ENCODE results near the gene CDH22.

Gene CDH22

DNA sequence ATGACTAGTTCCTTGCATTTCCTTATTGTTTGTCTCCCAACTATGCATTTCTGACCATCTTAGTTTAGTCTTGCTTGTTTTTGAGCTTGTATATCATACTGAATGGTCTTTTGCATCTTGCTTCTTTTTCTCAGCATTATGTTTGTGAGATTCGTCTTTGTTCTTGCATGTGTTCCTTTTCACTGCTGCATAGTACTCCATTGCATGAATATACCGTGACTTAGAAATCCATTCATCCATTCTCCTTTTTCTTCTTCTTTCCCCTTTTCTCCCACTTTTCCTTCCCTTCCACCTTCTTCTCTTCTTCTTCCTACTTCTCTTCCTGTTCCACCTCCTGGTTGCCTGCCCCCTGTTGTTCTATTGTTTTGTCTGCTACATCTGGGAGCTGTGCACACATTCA, 42.8 kb downstream of the CDH22 start:
- no peak for DNase-seq

- DNase-seq = peak; percentile 26 to 77
These were observed 43.7 kb downstream of the CDH22 start for GRCh38 chr20:46264391-46265266.

- peak; percentile 36 to 63 for DNase-seq
These were observed 46.6 kb downstream of the CDH22 start for GRCh38 chr20:46261456-46262253.

GRCh38 chr20:46260936-46261454, 47.3 kb downstream of the CDH22 start:
- DNase-seq = no peak

DNA sequence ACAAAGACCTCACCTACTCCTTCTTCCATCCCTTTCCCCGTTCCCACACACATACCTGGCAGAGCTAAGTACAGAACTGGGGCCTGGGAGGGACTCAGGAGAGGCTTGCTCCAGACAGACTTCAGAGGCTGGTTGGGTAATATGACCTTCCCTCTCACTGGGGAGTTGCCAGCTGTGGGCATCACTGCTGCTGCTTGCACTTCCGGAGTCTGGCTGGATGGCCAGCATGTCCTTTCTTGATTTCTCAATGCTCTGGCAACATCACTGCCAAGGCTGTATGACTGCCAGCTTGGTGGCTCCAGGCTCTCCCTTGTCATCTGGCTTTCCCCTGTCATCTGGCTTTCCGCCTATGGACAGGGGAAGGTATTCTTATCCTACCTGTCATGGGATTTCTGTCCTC, 47.8 kb downstream of the CDH22 start:
- DNase-seq = no peak

- no peak for DNase-seq
These were observed 48.9 kb downstream of the CDH22 start for GRCh38 chr20:46259260-46259859.

DNA sequence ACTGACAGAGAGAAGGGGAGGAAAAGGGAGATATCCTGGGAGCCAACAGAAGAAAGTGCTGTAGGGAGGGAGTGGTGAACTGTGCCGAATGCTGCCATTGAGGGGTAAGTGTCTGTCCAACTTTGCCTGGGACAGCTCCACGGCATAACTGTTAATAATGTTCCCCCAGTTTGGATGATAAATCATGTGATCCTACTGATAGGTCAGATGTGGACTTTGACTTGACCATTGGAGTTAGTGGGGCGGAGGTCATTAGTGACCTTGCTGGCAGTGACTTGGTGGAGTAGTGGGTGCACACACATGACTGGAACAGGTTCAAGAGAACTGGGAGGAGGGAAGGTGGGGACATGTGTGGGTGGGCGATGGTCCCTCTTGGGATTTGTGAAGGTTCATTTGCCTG, 50.4 kb downstream of the CDH22 start:
- DNase-seq = no peak

- DNase-seq = no peak
These were observed 52.0 kb downstream of the CDH22 start for GRCh38 chr20:46256293-46256692.

DNA sequence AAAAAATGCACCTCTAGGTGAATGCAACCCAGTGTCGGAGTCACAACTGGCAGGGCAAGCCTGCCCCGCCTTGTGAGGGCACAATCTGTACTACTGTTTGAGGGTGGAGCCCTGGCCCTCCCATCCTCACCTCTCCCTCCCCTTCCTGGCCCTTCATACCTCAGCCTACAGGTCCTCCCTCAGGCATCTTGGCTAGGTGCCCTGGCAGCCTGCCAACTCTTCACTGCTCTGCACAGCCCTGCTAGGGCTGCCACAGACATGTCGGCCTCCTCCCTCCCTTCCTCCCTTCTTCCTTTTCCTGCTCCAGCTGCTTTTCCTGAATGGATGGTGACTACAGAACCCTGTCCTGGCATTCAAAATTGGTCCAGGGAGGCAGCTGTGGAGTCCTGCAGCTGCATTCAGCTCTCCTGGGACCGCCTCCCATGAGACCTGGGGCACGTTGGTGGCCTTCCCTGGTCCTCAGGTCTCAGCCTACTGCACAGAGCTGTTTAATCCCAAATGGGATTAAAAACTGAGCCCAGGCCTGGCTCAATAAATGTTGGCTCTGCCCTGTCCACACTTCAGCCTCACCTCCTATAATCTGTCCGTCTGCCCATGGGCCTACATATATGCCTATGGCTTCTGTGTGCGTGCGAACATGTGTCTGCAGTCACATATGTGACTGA, 52.7 kb downstream of the CDH22 start:
- peak; percentile 62 to 89 for DNase-seq

- peak; percentile 66 to 86 for DNase-seq
These were observed 54.9 kb downstream of the CDH22 start for GRCh38 chr20:46253391-46253790.

DNA sequence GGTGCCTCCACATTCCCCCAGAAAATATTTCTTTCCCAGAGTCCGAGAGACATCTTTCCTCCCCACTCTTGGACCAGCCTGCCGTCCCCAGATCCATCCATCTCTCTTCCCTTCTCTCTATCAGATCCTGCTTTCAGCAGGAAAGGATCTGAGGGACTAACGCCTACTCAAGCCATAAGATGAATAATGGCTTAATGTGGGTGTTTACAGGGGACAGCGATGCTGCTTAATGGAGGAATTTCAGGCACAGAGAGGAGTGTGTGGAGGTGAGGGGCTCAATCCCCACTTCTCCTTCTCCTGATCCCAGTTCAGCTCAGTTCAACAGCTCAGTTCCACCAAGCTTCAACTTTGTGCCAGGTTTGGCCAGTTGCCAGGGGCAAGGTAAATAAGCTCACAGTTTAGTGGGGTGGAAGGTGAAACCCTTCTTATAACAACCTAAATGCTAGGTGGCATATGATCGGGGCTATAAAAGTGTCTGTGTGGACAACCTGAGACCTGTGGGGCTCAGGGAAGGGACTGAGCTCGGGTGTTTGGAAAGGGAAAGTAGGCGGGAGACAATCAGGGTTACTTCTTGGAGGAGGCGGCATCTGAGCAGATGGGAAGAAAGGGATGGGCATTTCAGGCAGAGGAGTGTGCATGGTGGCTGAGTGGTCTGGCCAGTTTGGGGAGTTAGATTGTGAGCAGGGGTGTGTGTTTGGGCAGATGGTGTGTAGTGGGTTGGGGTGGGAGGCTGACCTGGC, 55.8 kb downstream of the CDH22 start:
- DNase-seq = no peak

GRCh38 chr20:46251211-46251673, 57.1 kb downstream of the CDH22 start:
- DNase-seq = no peak

DNA sequence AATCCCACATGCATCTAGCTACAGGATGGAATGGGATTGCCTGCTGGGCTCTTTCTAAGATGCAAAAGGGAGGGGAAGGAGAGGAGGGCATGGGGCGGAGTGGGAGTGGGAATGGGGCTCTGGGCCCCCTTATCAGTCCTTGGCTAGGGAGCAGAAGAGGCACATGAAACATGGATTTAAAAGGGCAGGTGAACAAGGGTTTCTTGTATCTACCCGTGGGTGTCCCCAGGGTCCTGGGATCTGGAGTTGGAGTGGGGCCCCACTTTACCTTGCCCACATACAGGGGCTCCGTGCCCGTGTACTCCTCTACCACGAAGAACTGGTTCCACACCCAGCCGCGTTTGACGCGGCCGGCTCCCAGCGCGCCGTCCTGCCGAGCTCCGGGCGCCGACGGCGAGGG, 57.5 kb downstream of the CDH22 start:
- no peak for DNase-seq

DNA sequence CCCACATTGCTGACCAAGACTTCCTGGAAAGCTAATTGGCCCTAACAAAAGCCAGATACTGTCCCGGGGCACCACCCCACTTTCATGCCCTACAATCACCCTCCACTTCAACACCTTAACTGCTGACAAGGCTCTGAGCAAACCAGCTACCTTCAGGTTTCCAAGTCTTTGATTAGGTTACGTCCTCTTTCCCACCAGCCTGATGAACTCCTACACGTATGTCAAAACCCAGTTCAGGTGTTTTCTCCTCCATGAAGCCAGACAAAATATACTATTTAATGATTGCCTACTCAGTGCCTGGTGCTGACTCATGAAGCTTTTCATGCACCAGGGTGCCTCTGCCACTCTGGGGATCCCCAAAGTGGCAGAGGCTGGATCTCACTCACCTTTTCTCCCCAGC, 58.6 kb downstream of the CDH22 start:
- no peak for DNase-seq

GRCh38 chr20:46246559-46246958, 61.7 kb downstream of the CDH22 start:
- DNase-seq = no peak

DNA sequence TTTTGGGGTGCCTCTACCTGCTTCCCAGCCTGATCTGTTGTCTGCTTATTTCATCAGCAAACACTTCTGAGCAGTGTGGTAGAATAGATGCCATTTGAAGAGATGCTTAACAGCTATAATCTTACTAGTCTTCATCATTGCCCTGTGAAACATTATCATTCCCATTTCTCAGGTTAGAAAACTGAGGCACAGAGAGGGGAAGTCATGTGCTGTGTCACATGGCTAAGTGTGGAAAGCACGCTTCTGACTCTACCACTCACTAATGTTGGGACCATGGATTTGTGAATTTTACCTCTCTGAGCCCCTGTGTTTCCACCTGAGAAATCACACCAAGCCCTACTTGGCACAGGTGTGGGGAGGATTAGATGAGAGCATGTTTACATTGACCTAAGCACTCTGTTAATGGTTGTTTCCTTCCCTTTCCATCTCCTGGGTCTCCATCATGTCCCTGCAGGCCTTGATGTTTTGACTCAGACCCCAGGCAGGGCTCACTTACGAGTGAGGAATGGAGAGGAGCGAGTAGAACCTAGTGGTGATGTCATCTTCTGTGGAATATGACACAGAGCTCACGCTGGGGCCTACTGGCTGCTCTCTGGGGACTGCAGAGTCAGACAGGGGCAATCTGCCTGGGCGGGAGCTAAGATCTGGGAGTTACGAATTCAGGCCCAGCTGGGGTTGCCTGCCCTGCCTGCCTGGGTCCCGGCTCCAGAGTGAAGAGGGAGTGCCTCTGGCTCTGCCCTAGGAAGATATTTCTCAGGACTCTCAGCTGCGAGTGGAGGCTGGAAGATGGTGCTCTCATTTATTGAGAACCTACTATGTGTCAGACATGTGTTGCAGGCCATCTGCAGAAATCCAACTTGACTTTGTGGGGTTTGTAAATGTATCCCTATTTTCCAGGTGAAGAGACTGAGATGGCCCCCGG, 64.3 kb downstream of the CDH22 start:
- DNase-seq = no peak

DNA sequence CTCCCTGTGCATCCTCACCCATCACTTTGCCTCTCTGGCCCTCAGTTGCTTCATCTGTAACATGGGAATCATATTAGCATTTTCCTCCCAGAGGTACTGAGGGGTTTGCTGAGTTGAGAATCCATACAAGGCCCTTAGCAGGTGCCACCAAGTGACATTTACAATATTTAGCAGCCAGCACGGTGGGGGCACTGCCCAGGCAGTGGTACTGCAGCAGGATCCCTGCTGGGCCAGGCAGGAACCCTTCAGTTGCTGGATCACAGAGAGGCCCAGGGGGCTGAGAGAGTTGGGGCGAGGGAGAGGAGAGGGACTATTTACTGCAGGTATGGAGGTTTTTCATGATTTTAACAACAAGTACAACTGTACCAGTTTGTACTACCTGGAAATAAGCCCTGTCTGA, 65.9 kb downstream of the CDH22 start:
- DNase-seq = no peak

- no peak for DNase-seq
These were observed 67.4 kb downstream of the CDH22 start for GRCh38 chr20:46240881-46241280.

GRCh38 chr20:46240065-46240464, 68.2 kb downstream of the CDH22 start:
- no peak for DNase-seq

- DNase-seq = no peak
These were observed 70.6 kb downstream of the CDH22 start for GRCh38 chr20:46237736-46238135.

GRCh38 chr20:46237227-46237626, 71.1 kb downstream of the CDH22 start:
- no peak for DNase-seq
